Smooth muscle cell (in vitro differentiated cells): ENCODE data around the gene IGF1R. TPM values are rescaled to one million over a fixed set of nuclear protein-coding genes. Genes with fewer than 3 reads are reported as not detected.

ENCODE experiments used
- DNase-seq: peaks from one replicate; lab custom pipeline; 2025; ENCODE audit not compliant: unreplicated experiment; lab: John Stamatoyannopoulos, UW
- H2AFZ ChIP-seq: fragments of 200-600 bp; sonication (generic); 2 replicates; pipeline ENCODE4 v1.6.0; 2016; ENCODE audit warnings: antibody characterized with exemption, low read depth, mild to moderate bottlenecking
- H3F3A ChIP-seq: fragments of 200-600 bp; sonication (generic); 2 replicates; pipeline ENCODE4 v1.6.0; 2017; ENCODE audit warnings: antibody characterized with exemption, low read depth
- H3K27ac ChIP-seq: fragments of 200-600 bp; sonication (generic); 2 replicates; pipeline ENCODE4 v1.5.1; 2016; ENCODE audit warnings: low read depth, mild to moderate bottlenecking
- H3K27me3 ChIP-seq: fragments of 200-600 bp; sonication (generic); 2 replicates; pipeline ENCODE4 v1.6.1; 2016; ENCODE audit warnings: low read depth, mild to moderate bottlenecking
- H3K36me3 ChIP-seq: fragments of 200-600 bp; sonication (generic); 2 replicates; pipeline ENCODE4 v1.5.1; 2016; ENCODE audit warnings: low read depth
- H3K4me1 ChIP-seq: fragments of 200-600 bp; sonication (generic); 2 replicates; pipeline ENCODE4 v1.5.1; 2016; ENCODE audit warnings: low read depth
- H3K4me2 ChIP-seq: fragments of 200-600 bp; sonication (generic); 2 replicates; pipeline ENCODE4 v1.6.0; 2016; ENCODE audit warnings: mild to moderate bottlenecking
- H3K4me3 ChIP-seq: fragments of 200-600 bp; sonication (generic); 2 replicates; pipeline ENCODE4 v1.5.1; 2016; ENCODE audit warnings: mild to moderate bottlenecking
- H3K79me2 ChIP-seq: fragments of 200-600 bp; sonication (generic); 2 replicates; pipeline ENCODE4 v1.6.0; 2016; ENCODE audit warnings: low read depth, mild to moderate bottlenecking
- H3K9ac ChIP-seq: fragments of 200-600 bp; sonication (generic); 2 replicates; pipeline ENCODE4 v1.6.0; 2016; ENCODE audit warnings: low read depth
- H3K9me3 ChIP-seq: fragments of 200-600 bp; sonication (generic); replicated peaks from 2 replicates; pipeline ENCODE4 v1.5.1; 2016; ENCODE audit warnings: low read depth
- H4K20me1 ChIP-seq: fragments of 200-600 bp; sonication (generic); 2 replicates; pipeline ENCODE4 v1.6.0; 2016; ENCODE audit warnings: low read depth
- CTCF ChIP-seq: fragments of 200-600 bp; sonication (generic); IDR thresholded peaks from 2 replicates; pipeline ENCODE4 v1.5.1; 2017; ENCODE audit warnings: borderline replicate concordance, mild to moderate bottlenecking, antibody characterized with exemption; ENCODE audit not compliant: insufficient read depth, poor library complexity, severe bottlenecking
- WGBS: methylation state at CpG from one replicate; pipeline ENCODE4 v1.1.7; 2016; ENCODE audit warnings: low lambda C conversion rate; 5-methylcytosine and 5-hydroxymethylcytosine counted together
- polyA plus RNA-seq: library from polyadenylated mRNA; unstranded; fragments of >200 nt; fragmentation: Nextera tagmentation; extraction: Ambion mirVana; gene quantifications from 2 replicates; pipeline ENCODE4 v1.2.1, GENCODE V29; 2016
- total RNA-seq: library from RNA; depleted of rRNA; stranded (reverse); fragments of >200 nt; gene quantifications from 2 replicates; pipeline ENCODE4 v1.2.3, GENCODE V29; 2014

IGF1R gene
- total and polyA plus RNA-seq, 2 experiments from 2014 or later: 14.0 to 70.2 TPM

- no peak overlapping the region for H2AFZ ChIP-seq
- 8% methylated on average over 5 of the region's 5 CpGs for WGBS
- no peaks in the 10 kb centered on the region for H3K27me3 ChIP-seq
- no peak for DNase-seq
- no peaks in the 10 kb centered on the region for H3K9me3 ChIP-seq
- no peaks in the 10 kb centered on the region for H3K36me3 ChIP-seq
- H3K27ac ChIP-seq: peak overlapping the region; percentile 52
- H3F3A ChIP-seq: peaks cover 15% of the 10 kb centered on the region
- H3K4me1 ChIP-seq: peaks cover 11% of the 10 kb centered on the region
- no peak overlapping the region for H3K9ac ChIP-seq
- H3K4me3 ChIP-seq: no peak overlapping the region
- H4K20me1 ChIP-seq: peaks cover 99% of the 10 kb centered on the region
- H3K79me2 ChIP-seq: peaks cover 94% of the 10 kb centered on the region
- no peak overlapping the region for H3K4me2 ChIP-seq
- no peak for TF ChIP-seq CTCF
Observed at GRCh38 chr15:98689431-98689861, 41.1 kb downstream of the IGF1R start.

GRCh38 chr15:98690272-98690950 lies 42.1 kb downstream of the IGF1R start:
- no peak for TF ChIP-seq CTCF
- H3K36me3 ChIP-seq: no peaks in the 10 kb centered on the region
- H2AFZ ChIP-seq: no peak overlapping the region
- H3K4me3 ChIP-seq: no peak overlapping the region
- H4K20me1 ChIP-seq: peaks cover 99% of the 10 kb centered on the region
- peaks cover 7% of the 10 kb centered on the region for H3F3A ChIP-seq
- peaks cover 98% of the 10 kb centered on the region for H3K79me2 ChIP-seq
- H3K9me3 ChIP-seq: no peaks in the 10 kb centered on the region
- no peak for DNase-seq
- no peaks in the 10 kb centered on the region for H3K27me3 ChIP-seq
- no peak overlapping the region for H3K9ac ChIP-seq
- peaks cover 2% of the 10 kb centered on the region for H3K4me1 ChIP-seq
- no peak overlapping the region for H3K4me2 ChIP-seq
- 84% methylated on average over 6 of the region's 6 CpGs for WGBS
- H3K27ac ChIP-seq: no peak overlapping the region

GRCh38 chr15:98692213-98692612 lies 43.9 kb downstream of the IGF1R start:
- no peak overlapping the region for H3K4me3 ChIP-seq
- no peaks in the 10 kb centered on the region for H3K36me3 ChIP-seq
- 68% methylated on average over 2 of the region's 2 CpGs for WGBS
- H3K9me3 ChIP-seq: no peaks in the 10 kb centered on the region
- no peak overlapping the region for H3K27ac ChIP-seq
- no peaks in the 10 kb centered on the region for H3K4me1 ChIP-seq
- peaks cover 99% of the 10 kb centered on the region for H4K20me1 ChIP-seq
- peaks cover 98% of the 10 kb centered on the region for H3K79me2 ChIP-seq
- no peak for DNase-seq
- H3K27me3 ChIP-seq: no peaks in the 10 kb centered on the region
- no peak for TF ChIP-seq CTCF
- no peak overlapping the region for H2AFZ ChIP-seq
- H3K4me2 ChIP-seq: no peak overlapping the region
- peaks cover 5% of the 10 kb centered on the region for H3F3A ChIP-seq
- H3K9ac ChIP-seq: no peak overlapping the region

GRCh38 chr15:98694161-98694560 lies 45.8 kb downstream of the IGF1R start:
- no peak overlapping the region for H3K4me3 ChIP-seq
- no peaks in the 10 kb centered on the region for H3F3A ChIP-seq
- H3K4me1 ChIP-seq: no peaks in the 10 kb centered on the region
- H3K9ac ChIP-seq: no peak overlapping the region
- no peaks in the 10 kb centered on the region for H3K9me3 ChIP-seq
- 86% methylated on average over 6 of the region's 6 CpGs for WGBS
- no peak for TF ChIP-seq CTCF
- no peak overlapping the region for H2AFZ ChIP-seq
- no peak overlapping the region for H3K27ac ChIP-seq
- no peaks in the 10 kb centered on the region for H3K27me3 ChIP-seq
- H4K20me1 ChIP-seq: peaks cover 99% of the 10 kb centered on the region
- H3K36me3 ChIP-seq: no peaks in the 10 kb centered on the region
- no peak for DNase-seq
- H3K79me2 ChIP-seq: peaks cover 98% of the 10 kb centered on the region
- no peak overlapping the region for H3K4me2 ChIP-seq
